ENCODE data around the gene GNS.
"Not testable (repeated sequence)": the region's sequence is repeated elsewhere in the genome, so short reads cannot be mapped to it uniquely, and the experiment has no call there.

The GNS gene

DNA sequence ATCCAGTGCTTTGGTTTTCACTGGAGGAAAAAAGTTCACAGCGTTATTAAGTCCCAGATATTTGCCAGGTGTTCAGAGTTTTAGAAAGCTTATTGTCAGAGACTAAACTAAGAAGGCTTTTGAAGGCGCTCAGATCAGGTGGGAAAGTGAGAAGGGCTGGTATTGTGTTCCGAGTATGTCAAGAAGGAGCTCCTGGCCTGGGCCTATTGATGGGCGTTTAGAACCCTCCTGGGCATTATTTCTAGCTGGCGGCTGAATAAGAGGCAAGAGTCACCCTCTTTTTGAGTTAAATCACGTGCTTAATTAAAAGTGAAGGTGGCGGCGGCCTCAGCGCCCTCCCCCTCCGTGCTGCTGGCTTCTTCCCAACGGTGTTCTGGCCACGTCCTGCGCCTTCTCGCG is 20.9 kb upstream of the GNS start:
- DNase-seq (ENCODE audit: low read depth, low spot score): peak; percentile 47

DNA sequence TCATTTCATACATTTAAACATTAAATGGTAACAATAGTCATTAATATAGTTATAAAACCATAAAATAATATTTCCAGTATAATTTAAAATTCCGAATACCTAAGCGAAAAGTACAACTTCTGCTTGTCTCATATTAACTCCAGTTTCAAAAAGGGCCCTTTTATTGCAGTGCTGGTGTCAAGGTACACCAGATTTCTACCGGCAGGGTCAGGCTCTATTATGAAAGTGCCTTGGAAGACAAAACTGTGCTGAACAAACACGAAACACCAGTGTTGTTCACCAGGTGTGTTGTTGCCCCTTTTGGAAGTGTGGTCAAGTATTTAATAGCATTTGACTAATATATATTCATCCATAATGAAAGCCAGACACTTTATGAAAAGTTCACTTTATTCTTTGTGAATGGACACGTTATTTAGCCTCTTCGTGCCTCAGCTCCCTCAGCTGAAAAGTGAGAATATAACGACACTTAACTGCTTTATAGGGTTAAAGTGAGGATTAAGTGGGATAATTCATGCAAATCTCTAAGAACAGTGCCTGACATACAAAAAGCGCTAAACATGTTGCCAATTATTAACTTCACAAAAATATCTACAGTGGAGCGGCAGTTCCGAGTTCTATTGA is 20.3 kb upstream of the GNS start:
- DNase-seq (ENCODE audit: low read depth, low spot score): no peak

DNA sequence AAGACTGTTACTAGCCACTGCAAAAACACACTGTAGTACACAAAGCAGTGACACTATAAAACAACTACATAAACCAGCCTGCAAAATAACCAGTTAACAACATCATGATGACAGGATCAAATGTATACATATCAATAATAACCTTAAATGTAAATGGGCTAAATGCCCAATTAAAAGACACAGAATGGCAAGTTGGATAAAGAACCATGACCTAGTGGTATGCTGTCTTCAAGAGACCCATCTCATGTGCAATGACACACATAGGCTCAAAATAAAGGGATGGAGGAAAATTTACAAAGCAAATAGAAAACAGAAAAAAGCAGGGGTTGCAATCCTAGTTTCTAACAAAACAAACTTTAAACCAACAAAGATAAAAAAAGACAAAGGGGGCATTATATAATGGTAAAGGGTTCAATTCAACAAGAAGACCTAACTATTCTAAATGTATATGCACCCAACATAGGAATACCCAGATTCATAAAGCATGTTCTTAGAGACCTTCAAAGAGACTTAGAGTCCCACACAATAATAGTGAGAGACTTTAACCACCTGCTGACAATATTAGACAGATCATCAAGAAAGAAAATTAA is 16.0 kb upstream of the GNS start:
- DNase-seq (ENCODE audit: low read depth, low spot score): not testable (repeated sequence)

DNA sequence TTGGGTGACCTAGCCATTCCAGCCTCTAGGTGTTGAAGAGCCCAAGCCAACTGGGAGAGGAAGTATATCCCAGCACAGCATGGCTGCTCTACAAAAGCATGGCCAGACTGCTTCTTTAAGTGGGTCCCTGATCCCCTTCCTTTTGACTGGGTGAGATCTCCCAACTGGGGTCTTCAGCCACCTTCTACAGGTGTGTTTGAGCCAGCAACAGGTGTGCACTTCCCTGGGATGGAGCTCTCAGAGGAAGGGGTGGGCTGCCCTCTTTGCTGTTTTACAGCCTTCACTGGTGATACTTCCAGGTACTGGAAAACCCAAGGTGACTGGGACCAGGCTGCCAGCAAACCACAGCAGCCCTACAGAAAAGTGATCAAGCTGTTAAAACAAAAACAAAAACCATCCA is 14.2 kb upstream of the GNS start:
- no peak for DNase-seq (ENCODE audit: low read depth, low spot score)

DNA sequence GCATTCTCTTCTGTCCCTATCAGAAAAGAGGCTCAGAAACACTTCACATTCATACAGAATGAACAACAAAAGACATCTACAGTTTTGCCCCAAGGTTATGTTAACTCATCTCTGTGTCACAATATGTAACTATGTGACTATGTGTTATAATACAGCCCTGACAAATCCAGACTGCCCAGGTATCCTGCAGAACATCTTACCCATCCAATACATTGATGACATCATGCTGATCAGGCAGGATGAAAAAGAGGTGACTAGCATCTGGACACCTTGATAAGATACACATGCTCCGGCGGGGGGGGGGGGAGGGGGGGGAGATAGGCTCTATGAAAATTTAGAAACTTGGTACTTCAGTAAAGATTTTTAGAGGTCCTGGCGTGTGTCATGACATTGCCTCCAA is 8.3 kb upstream of the GNS start:
- DNase-seq (ENCODE audit: low read depth, low spot score): no peak

DNA sequence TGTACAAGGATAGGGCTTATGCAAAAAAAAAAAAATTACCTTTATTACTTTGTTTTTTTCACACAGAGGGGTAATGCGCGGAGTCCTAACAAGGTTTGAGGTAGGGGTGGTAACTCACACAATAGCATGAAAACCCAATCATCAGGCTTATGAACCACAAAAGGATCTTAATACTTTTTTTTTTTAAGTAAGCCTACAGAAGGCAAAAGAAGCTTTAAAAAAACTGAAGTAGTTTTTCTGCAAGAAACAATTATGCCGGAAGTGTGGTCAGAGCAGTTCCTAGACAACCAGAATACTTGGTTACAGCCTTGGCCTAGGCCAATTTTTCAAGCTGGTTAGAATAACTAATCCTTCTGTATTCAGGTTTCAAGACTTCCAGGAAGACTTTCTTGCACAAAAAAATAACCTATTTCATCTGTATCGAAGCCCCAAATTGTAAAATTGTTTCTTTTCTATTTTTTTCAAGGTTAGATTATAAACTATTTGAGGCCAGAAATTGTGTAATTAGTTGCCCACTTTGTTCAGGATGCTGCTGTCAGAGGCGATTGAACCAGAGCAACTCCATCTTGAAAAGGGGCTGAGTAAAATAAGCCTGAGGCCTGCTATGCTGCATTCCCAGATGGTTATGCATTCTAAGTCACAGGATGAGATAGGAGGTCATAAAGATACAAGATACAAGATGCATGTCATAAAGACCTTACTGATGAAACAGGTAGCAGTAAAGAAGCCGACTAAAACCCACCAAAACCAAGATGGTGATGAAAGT is 1.8 kb upstream of the GNS start:
- no peak for DNase-seq (ENCODE audit: low read depth, low spot score)

DNA sequence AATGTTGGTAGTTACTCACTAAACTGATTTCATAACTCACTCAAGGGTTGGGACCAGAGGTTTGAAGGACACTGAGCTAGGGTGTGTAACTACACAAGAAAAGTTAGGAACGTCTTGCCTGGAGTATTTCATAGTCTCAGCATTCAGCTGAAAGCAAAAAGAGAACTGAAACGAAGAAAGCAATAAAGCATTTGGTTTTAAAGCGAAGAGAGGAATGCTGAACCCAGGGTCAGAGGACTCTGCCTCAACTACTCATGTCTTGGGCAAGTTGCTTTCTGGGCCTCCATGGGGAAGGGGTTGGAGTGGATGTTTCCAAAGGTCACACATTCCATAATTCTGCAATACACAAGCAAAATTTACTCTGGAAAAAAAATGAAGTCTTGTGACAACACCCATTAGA is 1.4 kb downstream of the GNS start:
- no peak for DNase-seq (ENCODE audit: low read depth, low spot score)

DNA sequence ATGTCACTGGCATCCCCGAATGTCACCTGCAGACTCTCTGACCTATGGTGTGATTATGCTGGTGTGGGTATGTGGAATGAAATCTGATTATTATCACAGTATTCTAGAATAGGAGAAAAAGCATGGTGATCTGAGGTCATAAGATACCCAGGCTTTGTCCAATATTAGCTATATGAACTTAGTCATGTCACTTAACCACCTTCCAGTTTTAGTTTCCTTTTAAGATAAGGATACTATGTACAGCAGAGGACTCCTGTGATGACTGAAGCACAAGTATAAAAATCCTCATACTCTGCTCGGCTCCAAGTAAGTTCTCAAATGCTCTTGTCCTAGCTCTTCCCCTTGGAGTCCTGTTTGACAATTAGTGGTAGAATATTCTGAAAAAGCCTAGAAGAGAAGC is 2.8 kb downstream of the GNS start:
- DNase-seq (ENCODE audit: low read depth, low spot score): no peak

DNA sequence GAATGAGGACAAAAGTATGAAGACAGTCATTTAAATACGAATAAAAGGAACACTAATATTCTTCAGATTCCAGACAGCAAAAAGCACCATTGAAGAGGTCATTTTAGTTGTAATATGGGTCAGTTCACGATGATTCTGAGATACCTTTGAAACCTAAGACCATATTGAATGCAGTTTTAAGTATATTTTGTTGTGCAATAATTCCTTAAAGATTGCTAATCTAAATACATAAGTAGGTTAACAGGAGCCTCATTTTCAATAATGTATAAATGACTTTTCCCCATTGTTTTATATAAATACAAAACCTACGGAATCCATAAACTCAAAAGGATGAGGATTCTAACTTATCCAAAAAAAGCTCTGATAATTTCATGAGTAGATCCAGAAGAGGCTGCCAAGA is 5.8 kb downstream of the GNS start:
- DNase-seq (ENCODE audit: low read depth, low spot score): no peak

DNA sequence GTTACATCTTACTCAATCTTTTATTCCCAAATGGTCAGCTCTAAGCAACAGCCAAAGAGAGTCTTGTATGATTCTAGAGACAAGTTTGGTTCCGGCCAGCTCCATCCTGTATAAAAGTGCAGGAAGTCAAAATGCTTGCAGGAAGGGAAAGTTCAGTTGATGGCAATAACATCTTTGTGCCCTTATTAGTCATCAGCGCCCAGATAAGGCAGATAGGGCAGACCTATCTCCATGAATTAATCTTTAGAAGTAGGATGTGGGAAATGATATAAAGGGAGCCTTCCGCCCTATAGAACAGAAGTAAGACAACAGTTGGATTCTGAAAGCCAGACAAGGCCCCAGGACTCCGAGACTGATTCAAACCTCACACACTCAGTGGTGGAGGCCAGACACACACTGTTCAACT is 6.4 kb downstream of the GNS start:
- no peak for DNase-seq (ENCODE audit: low read depth, low spot score)

DNA sequence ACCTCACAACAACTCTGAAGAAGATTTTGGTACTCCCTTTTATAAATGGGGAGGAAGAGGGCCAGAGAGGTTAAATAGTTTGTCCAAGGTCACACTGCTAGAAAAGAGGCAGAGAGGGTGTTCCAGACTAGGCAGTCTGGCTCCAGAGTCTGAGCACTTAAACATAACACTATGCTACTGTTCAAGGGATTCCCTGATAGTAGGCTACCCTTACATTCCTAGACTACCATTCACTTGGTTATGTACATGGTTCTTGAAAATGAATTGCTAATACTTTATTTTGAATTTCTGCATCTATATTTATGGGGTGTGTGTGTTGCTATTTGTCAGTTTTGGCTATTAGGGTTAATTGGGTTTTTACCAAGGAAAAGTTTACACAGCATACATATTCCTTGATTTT is 7.2 kb downstream of the GNS start:
- DNase-seq (ENCODE audit: low read depth, low spot score): no peak

DNA sequence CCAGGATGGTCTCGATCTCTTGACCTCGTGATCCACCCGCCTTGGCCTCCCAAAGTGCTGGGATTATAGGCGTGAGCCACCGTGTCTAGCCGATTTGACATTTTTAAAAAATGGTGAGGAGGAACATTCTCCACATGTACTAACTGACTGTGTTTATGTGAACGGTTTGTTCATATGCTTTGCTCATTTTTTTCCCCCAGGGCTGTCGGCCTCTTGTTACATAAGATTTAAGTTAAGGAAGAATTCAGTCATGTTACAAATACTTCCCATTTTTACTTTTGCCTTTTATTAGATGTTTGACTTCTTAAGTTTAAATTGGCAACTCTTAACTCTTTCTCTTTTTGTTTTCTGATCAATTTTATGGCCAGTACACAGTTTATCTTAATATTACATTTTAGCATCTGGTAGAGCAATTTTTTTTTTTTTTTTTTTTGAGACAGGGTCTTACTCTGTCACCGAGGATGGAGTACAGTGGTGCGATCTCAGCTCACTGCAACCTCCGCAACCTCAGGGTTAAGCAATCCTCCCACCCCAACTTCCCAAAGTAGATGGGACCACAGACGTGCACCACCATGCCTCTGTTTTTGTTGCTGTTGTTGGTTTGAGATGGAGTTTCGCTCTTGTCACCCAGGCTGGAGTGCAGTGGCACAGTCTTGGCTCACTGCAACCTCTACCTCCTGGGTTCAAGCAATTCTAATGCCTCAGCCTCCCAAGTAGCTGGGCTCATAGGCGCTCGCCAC is 9.6 kb downstream of the GNS start:
- DNase-seq (ENCODE audit: low read depth, low spot score): no peak

DNA sequence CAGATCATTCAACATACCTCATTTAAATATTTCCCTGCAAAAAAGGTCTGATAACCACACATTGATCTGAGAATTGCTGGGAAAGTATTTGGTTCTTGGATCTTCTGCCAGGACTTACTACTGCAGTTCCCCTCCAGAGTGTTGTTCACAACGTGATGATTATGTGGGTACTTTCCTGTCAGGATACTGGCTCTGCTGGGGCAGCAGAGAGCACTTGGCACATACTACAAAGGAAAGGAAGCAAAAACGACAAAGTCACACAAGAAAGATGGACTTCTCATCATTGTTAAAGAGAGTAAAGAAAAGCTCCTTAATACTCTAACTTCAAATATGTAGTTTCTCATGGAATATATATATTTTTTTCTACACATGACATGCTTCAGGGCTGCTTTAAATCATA is 11.5 kb downstream of the GNS start:
- DNase-seq (ENCODE audit: low read depth, low spot score): no peak

DNA sequence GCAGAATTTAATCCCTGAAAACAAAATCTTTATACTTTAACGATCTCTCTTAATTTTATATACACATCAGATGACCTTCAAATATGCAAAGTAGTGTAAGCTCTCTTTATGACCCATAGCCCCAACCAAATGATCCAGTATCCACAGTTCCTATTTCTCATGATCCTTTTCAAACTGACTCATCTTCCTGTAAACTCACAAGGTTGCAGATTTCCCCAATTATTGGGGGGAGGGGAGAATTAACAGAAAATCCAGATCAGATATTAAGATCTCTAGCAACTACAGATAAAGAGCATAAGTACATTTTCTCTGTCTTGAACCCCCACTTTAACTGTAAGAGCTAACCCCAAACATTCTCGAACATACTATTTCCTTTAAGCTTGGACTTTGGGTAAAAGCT is 12.5 kb downstream of the GNS start:
- DNase-seq (ENCODE audit: low read depth, low spot score): no peak

DNA sequence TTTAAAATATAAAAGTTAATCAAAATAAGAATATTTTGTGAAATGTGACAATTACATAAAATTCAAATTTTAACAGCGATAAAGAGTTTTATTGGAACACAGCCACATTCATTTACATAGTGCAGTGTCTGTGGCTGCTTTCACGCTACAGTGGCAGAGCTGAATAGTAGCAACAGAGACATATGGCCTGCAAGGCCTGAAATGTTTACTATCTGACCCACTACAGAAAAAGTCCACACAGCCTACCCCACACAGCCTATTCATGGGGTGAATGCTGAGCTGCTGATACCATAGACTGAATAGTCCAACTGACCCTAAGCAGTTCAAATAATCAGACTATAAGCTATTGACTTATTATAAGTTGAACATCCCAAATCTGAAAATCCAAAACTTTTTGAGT is 13.2 kb downstream of the GNS start:
- DNase-seq (ENCODE audit: low read depth, low spot score): no peak

DNA sequence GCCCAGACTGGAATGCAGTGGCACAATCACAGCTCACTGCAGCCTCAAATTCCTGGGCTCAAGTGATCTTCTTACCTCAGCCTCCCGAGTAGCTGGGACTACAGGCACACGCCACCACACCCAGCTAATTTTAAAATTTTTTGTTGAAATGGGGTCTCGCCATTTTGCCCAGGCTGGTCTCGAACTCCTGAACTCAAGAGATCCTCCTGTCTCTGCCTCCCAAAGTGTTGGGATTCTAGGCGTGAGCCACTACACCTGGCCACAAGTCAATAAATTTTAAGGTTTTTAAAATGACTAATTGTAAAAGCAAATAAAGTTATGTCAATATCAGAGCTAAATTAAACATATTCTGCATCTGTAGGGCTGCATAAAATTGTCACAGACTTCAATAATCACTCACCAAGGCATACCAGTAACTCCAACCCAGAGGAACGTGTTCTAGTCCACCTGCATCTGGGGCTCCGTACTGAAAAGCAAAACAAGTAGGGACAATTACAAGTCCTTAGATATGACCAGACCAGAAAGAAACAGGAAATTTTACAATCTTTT is 13.9 kb downstream of the GNS start:
- no peak for DNase-seq (ENCODE audit: low read depth, low spot score)

DNA sequence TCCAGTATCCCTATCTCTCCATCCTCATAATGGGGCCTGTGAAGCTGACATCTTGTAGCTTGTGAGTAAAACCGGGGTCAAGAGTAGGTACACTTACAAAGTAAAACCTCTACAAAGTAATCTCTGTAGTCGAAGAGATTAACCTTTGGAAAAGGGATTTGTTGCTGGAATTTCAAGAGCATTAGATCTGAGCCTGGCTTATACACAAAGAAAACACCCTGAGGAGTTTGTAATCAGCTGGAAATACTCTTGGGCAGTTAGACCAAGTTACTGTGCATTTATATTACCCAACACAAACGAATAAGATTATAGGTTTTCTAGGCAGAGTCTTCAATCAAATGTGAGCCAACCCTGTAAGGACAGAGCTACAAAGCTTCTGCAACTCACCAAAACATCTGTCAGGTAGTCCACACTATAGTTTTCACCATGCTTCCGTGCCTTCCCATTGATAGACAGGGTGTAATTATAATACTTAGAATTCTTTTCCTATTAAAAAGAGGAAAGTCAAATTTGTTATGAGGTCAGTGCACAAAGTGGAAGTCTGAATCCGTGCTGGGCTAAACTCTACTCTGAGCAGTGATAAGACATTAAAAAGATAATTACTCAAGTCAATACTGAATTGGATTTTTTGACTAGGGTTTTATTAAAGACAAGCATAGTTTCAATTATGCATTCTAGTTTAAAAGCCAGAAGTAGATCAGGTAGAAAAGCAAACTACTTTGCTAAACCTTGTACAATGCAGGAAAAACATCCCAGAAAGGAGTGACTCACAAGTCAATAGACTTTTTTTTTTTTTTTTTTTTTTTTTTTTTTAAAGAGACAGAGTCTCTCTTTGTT is 14.6 kb downstream of the GNS start:
- DNase-seq (ENCODE audit: low read depth, low spot score): no peak

DNA sequence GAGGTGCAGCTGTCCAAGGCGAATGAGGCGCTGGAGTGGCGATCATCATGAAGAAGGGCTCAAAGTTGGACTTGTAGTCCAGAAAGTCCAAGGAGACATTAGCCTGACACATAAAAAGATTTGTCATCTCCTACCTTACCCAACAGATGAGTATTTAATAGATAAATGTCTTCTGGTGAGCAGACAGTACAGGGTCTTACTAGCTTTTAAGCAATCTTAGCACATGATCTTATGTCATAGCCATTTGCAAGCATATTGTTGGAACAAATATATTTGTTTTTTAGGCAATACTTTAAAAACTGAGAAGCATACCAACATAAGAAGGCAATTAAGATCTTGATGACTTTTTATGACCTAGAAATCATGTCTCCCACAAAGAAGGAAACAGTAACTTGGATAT is 16.0 kb downstream of the GNS start:
- DNase-seq (ENCODE audit: low read depth, low spot score): no peak

DNA sequence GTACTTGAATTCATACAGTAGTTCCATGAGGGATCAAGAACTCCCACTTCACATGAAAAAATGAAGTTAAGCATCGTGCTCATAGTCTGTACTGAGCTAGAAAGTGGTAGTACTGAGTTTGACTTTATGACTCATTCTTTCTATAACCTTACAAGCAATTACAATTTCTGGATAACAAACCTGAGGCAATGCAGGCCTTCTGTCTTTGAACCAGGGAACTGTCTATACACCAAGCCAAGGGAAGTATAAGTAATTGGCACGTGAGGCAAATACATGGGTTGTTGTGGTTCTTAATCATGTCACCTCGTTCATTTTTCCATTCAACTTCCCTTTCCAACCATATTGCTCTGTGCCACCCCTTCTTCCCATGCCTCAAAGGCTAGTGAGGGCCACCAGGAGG is 16.8 kb downstream of the GNS start:
- no peak for DNase-seq (ENCODE audit: low read depth, low spot score)

DNA sequence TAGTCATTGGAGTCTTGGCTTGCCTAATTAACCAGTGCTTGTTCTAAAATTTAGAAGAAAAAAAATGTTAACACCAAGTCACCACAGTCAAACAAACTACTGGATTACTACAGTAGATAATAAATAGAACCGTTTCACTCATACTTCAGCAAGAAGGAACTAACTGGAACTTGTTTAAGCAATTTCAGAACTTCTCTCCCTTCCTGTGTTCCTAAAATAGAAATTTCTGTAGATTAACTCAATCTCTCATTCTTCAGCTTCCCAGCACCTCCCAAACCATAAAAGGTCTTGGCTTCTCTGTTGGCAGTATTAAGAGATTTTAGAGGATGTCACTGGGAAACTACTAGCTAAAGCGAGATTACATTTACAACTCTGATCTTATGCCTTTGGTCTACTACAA is 18.6 kb downstream of the GNS start:
- no peak for DNase-seq (ENCODE audit: low read depth, low spot score)

DNA sequence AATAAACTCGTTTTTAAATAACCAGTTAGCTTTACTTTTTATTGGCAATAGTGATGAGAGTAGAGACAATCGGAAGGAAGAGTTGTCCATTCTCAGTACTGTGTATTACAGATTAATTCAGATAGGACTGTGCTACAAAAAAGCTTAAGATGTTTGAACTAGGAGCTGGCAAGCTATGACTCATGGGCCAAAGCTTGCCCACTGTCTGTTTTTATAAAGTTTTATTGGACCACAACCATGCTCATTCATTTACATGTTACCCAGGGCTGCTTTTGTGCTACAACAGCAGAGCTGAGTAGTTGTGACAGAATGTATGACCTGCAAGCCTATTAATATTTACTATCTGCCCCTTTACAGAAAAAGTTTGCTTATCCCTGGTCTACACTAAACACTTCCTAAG is 19.4 kb downstream of the GNS start:
- no peak for DNase-seq (ENCODE audit: low read depth, low spot score)
